Endothelial cell of umbilical vein (primary cell): Measurements from ENCODE around the gene CPT2. TPM values are rescaled to one million over a fixed set of nuclear protein-coding genes. Genes with fewer than 3 reads are reported as not detected.

Experiments used
- BruUV-seq: library from RNA; stranded (reverse); fragments of 400-500 nt; replicated peaks from 2 replicates; lab custom pipeline; 2021; lab: Mats Ljungman, UMichigan
- CTCF ChIA-PET: fragments of 300-600, 350-600 bp; sonication (Branson Sonifier 250); formaldehyde crosslinking; loops from one replicate; lab custom pipeline; 2021; ENCODE audit warnings: antibody characterized with exemption, inconsistent platforms; lab: Charles Lee
- POLR2A ChIA-PET: fragments of 300-600, 350-600 bp; sonication (Branson Sonifier 250); formaldehyde crosslinking; loops from one replicate; lab custom pipeline; 2021; ENCODE audit warnings: antibody characterized with exemption, inconsistent platforms; lab: Charles Lee
- DNase-seq: peaks from one replicate; pipeline ENCODE4 v3.0.0-alpha.2; 2011; ENCODE audit warnings: low read depth, low spot score
- FAIRE-seq: peaks from 2 replicates; lab custom pipeline; 2011; peaks lifted over from hg19 to GRCh38; lab: Jason Lieb, UNC
- H2AFZ ChIP-seq: 2 replicates; pipeline ENCODE4 v1.6.0; 2012; ENCODE audit warnings: low read depth, low read length, control low read depth, inconsistent platforms
- H3K27ac ChIP-seq: 2 replicates; pipeline ENCODE4 v1.5.1; 2011; ENCODE audit warnings: low read depth, mild to moderate bottlenecking, control low read depth, low read length, moderate library complexity; ENCODE audit not compliant: insufficient read depth
- H3K27me3 ChIP-seq, 2 experiments: 2 replicates each; pipeline versions ENCODE4 v1.6.0 to v1.6.1; 2011; ENCODE audit warnings: low read length in 2 of 2, mixed read lengths in 1 of 2; ENCODE audit not compliant: control insufficient read depth in 2 of 2, insufficient read depth in 2 of 2
- H3K36me3 ChIP-seq, 2 experiments: 2 replicates in 1 of 2; 3 replicates in 1 of 2; pipeline ENCODE4 v1.5.1; 2011; ENCODE audit warnings: low read length in 2 of 2, mild to moderate bottlenecking in 1 of 2, moderate library complexity in 1 of 2; ENCODE audit not compliant: control insufficient read depth in 2 of 2, insufficient read depth in 2 of 2; ENCODE audit errors: extremely low read depth in 1 of 2
- H3K4me1 ChIP-seq: 3 replicates; pipeline ENCODE4 v1.5.1; 2011; ENCODE audit warnings: mild to moderate bottlenecking, low read length; ENCODE audit not compliant: control insufficient read depth, insufficient read depth; ENCODE audit errors: extremely low read depth
- H3K4me2 ChIP-seq: 2 replicates; pipeline ENCODE4 v1.6.1; 2011; ENCODE audit warnings: low read length, control low read depth, mixed read lengths; ENCODE audit not compliant: insufficient read depth
- H3K4me3 ChIP-seq, 3 experiments: fragments of 200-600 bp in 1 of 3; sonication (generic), shearing (Covaris generic) in 1 of 3; replicated peaks in 1 of 3; 2 replicates each; pipeline ENCODE4 v1.5.1; 2011 to 2016; ENCODE audit warnings: control low read depth in 3 of 3, low read length in 3 of 3, mild to moderate bottlenecking in 2 of 3, inconsistent platforms in 1 of 3, low read depth in 1 of 3, moderate library complexity in 1 of 3; ENCODE audit not compliant: insufficient read depth in 1 of 3
- H3K79me2 ChIP-seq: 2 replicates; pipeline ENCODE4 v1.6.0; 2012; ENCODE audit warnings: low read length, inconsistent platforms; ENCODE audit not compliant: control insufficient read depth, insufficient read depth
- H3K9ac ChIP-seq: replicated peaks from 2 replicates; pipeline ENCODE3; 2011; ENCODE audit warnings: low read length, control low read depth; ENCODE audit not compliant: insufficient read depth; ENCODE audit errors: extremely low read depth
- H3K9me1 ChIP-seq: replicated peaks from 3 replicates; pipeline ENCODE4 v1.6.0; 2011; ENCODE audit warnings: mild to moderate bottlenecking, low read length; ENCODE audit not compliant: control insufficient read depth, insufficient read depth; ENCODE audit errors: extremely low read depth
- H3K9me3 ChIP-seq: replicated peaks from 2 replicates; pipeline ENCODE4 v1.5.1; 2012; ENCODE audit warnings: low read length, inconsistent platforms; ENCODE audit not compliant: control insufficient read depth, insufficient read depth
- H4K20me1 ChIP-seq: replicated peaks from 2 replicates; pipeline ENCODE3; 2011; ENCODE audit warnings: mild to moderate bottlenecking, low read length; ENCODE audit not compliant: control insufficient read depth, insufficient read depth; ENCODE audit errors: extremely low read depth
- EZH2 ChIP-seq: IDR thresholded peaks from 2 replicates; pipeline ENCODE4 v1.6.1; 2012; ENCODE audit warnings: borderline replicate concordance, low read depth, mild to moderate bottlenecking, moderate library complexity, low read length, inconsistent platforms; ENCODE audit not compliant: severe bottlenecking
- FOS ChIP-seq: IDR thresholded peaks from 2 replicates; pipeline ENCODE4 v1.6.1; 2011; ENCODE audit warnings: mild to moderate bottlenecking, low read length, moderate library complexity, borderline replicate concordance; ENCODE audit not compliant: insufficient read depth
- GATA2 ChIP-seq: IDR thresholded peaks from 2 replicates; pipeline ENCODE4 v1.7.0; 2011; ENCODE audit warnings: low read depth, mild to moderate bottlenecking, moderate library complexity, mixed read lengths, low read length; ENCODE audit not compliant: insufficient read length, insufficient read depth
- JUN ChIP-seq: IDR thresholded peaks from 2 replicates; pipeline ENCODE4 v1.6.1; 2011; ENCODE audit warnings: borderline replicate concordance, low read depth; ENCODE audit not compliant: insufficient read length, insufficient read depth
- POLR2A ChIP-seq: IDR thresholded peaks from 2 replicates; pipeline ENCODE4 v1.6.1; 2012; ENCODE audit warnings: low read depth, mild to moderate bottlenecking, control low read depth, low read length
- POLR2AphosphoS5 ChIP-seq: IDR thresholded peaks from 2 replicates; pipeline ENCODE4 v1.6.1; 2012; ENCODE audit warnings: low read depth, mild to moderate bottlenecking, control low read depth, low read length, moderate library complexity; ENCODE audit not compliant: insufficient read depth
- dilution Hi-C: fragments of 300-500 bp; cut with MboI; formaldehyde crosslinking; loops from one replicate; pipeline ENCODE4 v1.15.0; 2019; ENCODE audit warnings: low sequenced_read_pairs; ENCODE audit not compliant: extremely low pct_ligation_motif_present
- intact Hi-C: fragments of 100-400 bp; cut with micrococcal nuclease; formaldehyde crosslinking; loops from one replicate; pipeline ENCODE4 v1.10.0; 2022
- polyA plus RNA-seq, 4 experiments: library from polyadenylated mRNA; depleted of rRNA in 3 of 4; stranded (reverse) in 3 of 4; unstranded in 1 of 4; fragments of >200 nt; gene quantifications; 2 replicates each; pipeline versions ENCODE4 v1.2.1 to v1.2.3, GENCODE V29; 2011 to 2012; ENCODE audit warnings: missing spikeins in 1 of 4
- total RNA-seq: library from RNA; stranded (reverse); gene quantifications from 2 replicates; pipeline ENCODE4 v1.2.3, GENCODE V29; 2021
- TF ChIP-seq, protein P1 (sequence below): IDR thresholded peaks from 2 replicates; pipeline ENCODE4 v1.6.1; 2011; ENCODE audit not compliant: insufficient read depth, insufficient read length
- TF ChIP-seq, protein P2 (sequence below), 2 donors: IDR thresholded peaks; 1 replicate in 1 of 2; 2 replicates in 1 of 2; pipeline ENCODE4 v1.5.1; 2011; ENCODE audit warnings: low read length in 2 of 2, mild to moderate bottlenecking in 2 of 2, moderate library complexity in 2 of 2, control low read depth in 1 of 2, inconsistent platforms in 1 of 2, low read depth in 1 of 2; ENCODE audit not compliant: insufficient read depth in 1 of 2; ENCODE audit errors: extremely low read depth in 1 of 2

The CPT2 gene
- total and polyA plus RNA-seq, 2 donors (not counting 3 experiments of a cell fraction or from before 2014, with no cell fraction given): 10.6 to 11.6 TPM

DNA sequence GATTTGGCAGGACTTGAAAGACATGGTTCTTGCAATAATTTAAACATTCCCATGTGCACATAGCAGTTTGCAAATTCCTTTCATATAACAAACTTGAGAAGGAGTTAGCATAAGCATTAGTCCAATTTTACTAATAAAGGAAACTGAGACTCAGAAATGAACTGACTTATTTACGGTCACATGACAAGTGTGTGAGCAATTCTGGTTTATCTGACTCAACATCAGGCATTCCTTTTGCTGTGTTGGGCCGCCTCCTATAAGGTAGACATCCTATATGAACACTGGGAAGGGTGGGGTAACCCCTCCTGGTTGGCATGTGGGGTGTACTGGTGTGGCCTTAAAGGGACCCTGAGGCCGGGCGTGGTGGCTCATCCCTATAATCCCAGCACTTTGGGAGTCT is 8.5 kb upstream of the CPT2 start:
- DNase-seq (no peak), FAIRE-seq (no peak)
- no peaks in the 10 kb centered on the region for H3K9me1 ChIP-seq
- no peaks in the 10 kb centered on the region for H3K79me2 ChIP-seq
- H3K9ac ChIP-seq: no peak overlapping the region
- H3K36me3 ChIP-seq: no peaks in the 10 kb centered on the region
- no peak overlapping the region for H2AFZ ChIP-seq
- no peak overlapping the region for H3K4me2 ChIP-seq
- H3K4me1 ChIP-seq: no peaks in the 10 kb centered on the region
- TF ChIP-seq POLR2AphosphoS5: no peak
- peak; percentile 5 for TF ChIP-seq FOS
- BruUV-seq: no TSS peak
- intact Hi-C loops (no loop called here), dilution Hi-C loops (no loop called here)
- no peaks in the 10 kb centered on the region for H4K20me1 ChIP-seq
- CTCF ChIA-PET: no interaction called here
- H3K9me3 ChIP-seq: no peaks in the 10 kb centered on the region
- H3K27me3 ChIP-seq: peaks cover 3 to 4% of the 10 kb centered on the region in 2 experiments
- H3K27ac ChIP-seq: no peak overlapping the region
- POLR2A ChIA-PET: no interaction called here
- H3K4me3 ChIP-seq: no peak overlapping the region

- Histone ChIP-seq H3K79me2 (no peaks in the 10 kb centered on the region), H3K27me3 (peaks cover 3 to 4% of the 10 kb centered on the region in 2 experiments), H3K36me3 (no peaks in the 10 kb centered on the region), H4K20me1 (no peaks in the 10 kb centered on the region), H3K27ac (no peak overlapping the region), H3K4me1 (no peaks in the 10 kb centered on the region), H3K9me1 (no peaks in the 10 kb centered on the region), H2AFZ (no peak overlapping the region), H3K4me3 (no peak overlapping the region), H3K9ac (no peak overlapping the region), H3K4me2 (no peak overlapping the region), H3K9me3 (no peaks in the 10 kb centered on the region)
- TF ChIP-seq JUN (no peak), POLR2A (no peak), EZH2 (no peak), POLR2AphosphoS5 (no peak), FOS (no peak), GATA2 (no peak)
- TF ChIP-seq, protein P1, sequence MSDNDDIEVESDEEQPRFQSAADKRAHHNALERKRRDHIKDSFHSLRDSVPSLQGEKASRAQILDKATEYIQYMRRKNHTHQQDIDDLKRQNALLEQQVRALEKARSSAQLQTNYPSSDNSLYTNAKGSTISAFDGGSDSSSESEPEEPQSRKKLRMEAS: no peak
- TF ChIP-seq, protein P2, sequence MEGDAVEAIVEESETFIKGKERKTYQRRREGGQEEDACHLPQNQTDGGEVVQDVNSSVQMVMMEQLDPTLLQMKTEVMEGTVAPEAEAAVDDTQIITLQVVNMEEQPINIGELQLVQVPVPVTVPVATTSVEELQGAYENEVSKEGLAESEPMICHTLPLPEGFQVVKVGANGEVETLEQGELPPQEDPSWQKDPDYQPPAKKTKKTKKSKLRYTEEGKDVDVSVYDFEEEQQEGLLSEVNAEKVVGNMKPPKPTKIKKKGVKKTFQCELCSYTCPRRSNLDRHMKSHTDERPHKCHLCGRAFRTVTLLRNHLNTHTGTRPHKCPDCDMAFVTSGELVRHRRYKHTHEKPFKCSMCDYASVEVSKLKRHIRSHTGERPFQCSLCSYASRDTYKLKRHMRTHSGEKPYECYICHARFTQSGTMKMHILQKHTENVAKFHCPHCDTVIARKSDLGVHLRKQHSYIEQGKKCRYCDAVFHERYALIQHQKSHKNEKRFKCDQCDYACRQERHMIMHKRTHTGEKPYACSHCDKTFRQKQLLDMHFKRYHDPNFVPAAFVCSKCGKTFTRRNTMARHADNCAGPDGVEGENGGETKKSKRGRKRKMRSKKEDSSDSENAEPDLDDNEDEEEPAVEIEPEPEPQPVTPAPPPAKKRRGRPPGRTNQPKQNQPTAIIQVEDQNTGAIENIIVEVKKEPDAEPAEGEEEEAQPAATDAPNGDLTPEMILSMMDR (IDR thresholded peaks at IDR 0.05; ENCODE audit: extremely low read depth in 1 of 2, insufficient read depth in 1 of 2, low read depth in 1 of 2, low read length in 2 of 2): no peak
- dilution Hi-C loops: no loop called here
- FAIRE-seq (no peak), DNase-seq (no peak)
- ChIA-PET CTCF (interaction anchor here (7.4 kb wide), 1 partner anchor 8 kb away, joined by 46 read pairs; no protein-coding TSS in a partner anchor), POLR2A (interaction anchor here (0.6 kb wide), 1 partner anchor 337 kb away, joined by 3 read pairs; no protein-coding TSS in a partner anchor)
- BruUV-seq: no TSS peak
- intact Hi-C loops: no loop called here
Measured at GRCh38 chr1:53189061-53189460, 7.6 kb upstream of the CPT2 start.
